HepG2 (cell line): Measurements from ENCODE around the gene CLDN9. TPM values are rescaled to one million over a fixed set of nuclear protein-coding genes. Genes with fewer than 3 reads are reported as not detected.
A peak's percentile ranks its signal among the peaks of the same experiment; 100 is the strongest.

ENCODE experiments used
- ETV6 ChIP-seq: sonication (generic); formaldehyde crosslinking; conservative IDR thresholded peaks from 2 replicates; pipeline ENCODE4 v1.4.0; 2020; ENCODE audit warnings: missing genetic modification reagents
- FOXC1 ChIP-seq: sonication (generic); formaldehyde crosslinking; IDR thresholded peaks from 2 replicates; pipeline ENCODE4 v1.8.0; 2022; ENCODE audit warnings: mild to moderate bottlenecking, missing genetic modification reagents, borderline replicate concordance
- IRF2 ChIP-seq: IDR thresholded peaks from 2 replicates; pipeline ENCODE4 v1.6.1; 2018; ENCODE audit warnings: missing genetic modification reagents, missing compliant biosample characterization
- JDP2 ChIP-seq: sonication (generic); formaldehyde crosslinking; IDR thresholded peaks from 2 replicates; pipeline ENCODE4 v1.8.1; 2022; ENCODE audit warnings: missing genetic modification reagents, borderline replicate concordance
- MAFK ChIP-seq, 2 experiments: IDR thresholded peaks in 1 of 2; conservative IDR thresholded peaks in 1 of 2; 2 replicates each; pipeline ENCODE4 v1.6.1; 2011; ENCODE audit warnings: improper control_type of control experiment in 2 of 2, low read length in 2 of 2
- NR1H2 ChIP-seq: sonication (generic); formaldehyde crosslinking; IDR thresholded peaks from 2 replicates; pipeline ENCODE4 v1.8.1; 2022; ENCODE audit warnings: low read depth, missing genetic modification reagents, borderline replicate concordance
- SMARCE1 ChIP-seq: fragments of 450-650 bp; IDR thresholded peaks from 2 replicates; pipeline ENCODE4 v1.6.1; 2017; ENCODE audit warnings: borderline replicate concordance
- SMC3 ChIP-seq: IDR thresholded peaks from 2 replicates; pipeline ENCODE4 v1.6.1; 2011; ENCODE audit warnings: low read length, improper control_type of control experiment
- SP1 ChIP-seq, 2 experiments: fragments of 450-650 bp in 1 of 2; sonication (generic) in 1 of 2; formaldehyde crosslinking in 1 of 2; IDR thresholded peaks; 2 replicates each; pipeline versions ENCODE4 v1.4.0 to v1.6.1; 2016 to 2020; ENCODE audit warnings: missing genetic modification reagents in 1 of 2
- TOPORS ChIP-seq: sonication (generic); formaldehyde crosslinking; IDR thresholded peaks from 2 replicates; pipeline ENCODE4 v1.8.0; 2023; ENCODE audit warnings: mild to moderate bottlenecking, missing genetic modification reagents
- ZFP36L2 ChIP-seq: sonication (generic); formaldehyde crosslinking; IDR thresholded peaks from 2 replicates; pipeline ENCODE4 v1.4.0; 2020; ENCODE audit warnings: missing genetic modification reagents
- ZFP90 ChIP-seq: sonication (generic); formaldehyde crosslinking; IDR thresholded peaks from 2 replicates; pipeline ENCODE4 v1.8.0; 2022; ENCODE audit warnings: missing genetic modification reagents, mild to moderate bottlenecking, inconsistent platforms, borderline replicate concordance
- ZNF619 ChIP-seq: sonication (generic); formaldehyde crosslinking; IDR thresholded peaks from 2 replicates; pipeline ENCODE4 v1.4.0; 2020; ENCODE audit warnings: mild to moderate bottlenecking, missing genetic modification reagents
- ZNF672 ChIP-seq: sonication (generic); formaldehyde crosslinking; IDR thresholded peaks from 2 replicates; pipeline ENCODE4 v1.8.1; 2022; ENCODE audit warnings: missing genetic modification reagents
- ZNF850 ChIP-seq: sonication (generic); formaldehyde crosslinking; conservative IDR thresholded peaks from 2 replicates; pipeline ENCODE4 v1.9.0; 2021; ENCODE audit warnings: mild to moderate bottlenecking, missing genetic modification reagents
- polyA plus RNA-seq, 8 experiments: library from polyadenylated mRNA; depleted of rRNA in 3 of 8; stranded (reverse) in 7 of 8; unstranded in 1 of 8; fragments of >200 nt; fragmentation: Illumina TruSeq in 4 of 8; extraction: Trizol in 4 of 8; gene quantifications; 2 replicates each; pipeline versions ENCODE4 v1.2.1 to v1.2.3, GENCODE V29; 2011 to 2016; ENCODE audit warnings: low read depth in 4 of 8, missing spikeins in 1 of 8, mixed read lengths in 1 of 8; ENCODE audit not compliant: insufficient read depth in 1 of 8
- total RNA-seq, 5 experiments: library from RNA; depleted of rRNA; stranded (reverse); fragments of >200 nt; fragmentation: Illumina TruSeq; extraction: Trizol; gene quantifications; 2 replicates each; pipeline ENCODE4 v1.2.3, GENCODE V29; 2016; ENCODE audit warnings: low read depth in 1 of 5
- TF ChIP-seq, protein P1 (sequence below): sonication (generic); formaldehyde crosslinking; IDR thresholded peaks from 2 replicates; pipeline ENCODE4 v1.9.0; 2021; ENCODE audit warnings: missing genetic modification reagents, mild to moderate bottlenecking, borderline replicate concordance
- TF ChIP-seq, protein P2 (sequence below): IDR thresholded peaks from 2 replicates; pipeline ENCODE4 v1.6.1; 2016; ENCODE audit warnings: low read depth, missing genetic modification reagents, missing compliant biosample characterization
- TF ChIP-seq, protein P3 (sequence below): sonication (generic); formaldehyde crosslinking; IDR thresholded peaks from 2 replicates; pipeline ENCODE4 v1.4.0; 2020; ENCODE audit warnings: missing genetic modification reagents

Gene CLDN9
- total and polyA plus RNA-seq, 2 of the 13 experiments (the other 11 are each of a cell fraction or from before 2014, with no cell fraction given), result 0.15 to 0.26 TPM

DNA sequence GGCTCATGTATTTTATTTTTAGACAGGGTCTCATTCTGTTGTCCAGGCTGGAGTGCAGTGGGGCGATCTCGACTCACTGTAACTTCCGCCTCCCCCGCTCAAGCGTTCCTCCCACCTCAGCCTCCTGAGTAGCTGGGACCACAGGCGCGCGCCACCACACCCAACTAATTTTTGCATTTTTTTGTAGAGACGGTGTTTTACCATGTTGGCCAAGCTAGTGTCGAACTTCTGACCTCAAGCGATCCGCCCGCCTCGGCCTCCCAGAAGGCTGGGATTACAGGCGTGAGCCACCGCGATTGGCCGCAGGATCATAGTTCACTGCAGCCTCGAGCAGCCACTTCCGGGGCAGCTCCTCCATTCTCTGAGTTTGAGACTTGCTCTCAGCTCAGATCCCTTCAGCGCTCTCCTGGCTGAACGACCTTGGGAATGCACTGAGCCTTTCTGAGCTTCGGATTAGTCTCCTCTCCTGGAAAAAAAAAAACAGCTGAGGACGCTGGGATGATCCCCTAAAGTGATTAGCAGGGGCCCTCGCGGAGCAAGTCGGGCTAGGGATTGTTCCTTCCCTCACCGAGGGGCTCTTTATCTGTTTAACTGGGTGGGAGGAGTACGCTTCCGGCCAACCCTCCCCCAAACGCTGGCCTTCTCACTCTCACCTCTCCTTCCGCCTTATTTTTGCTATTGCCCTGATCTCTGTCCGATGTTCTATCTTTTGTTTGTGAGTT is 31.4 kb upstream of the CLDN9 start (continued):
- TF ChIP-seq TOPORS (no peak), JDP2 (CRISPR knock-in tag) (no peak), MAFK (conservative IDR thresholded peaks at IDR 0.05 in 1 of 2, IDR thresholded peaks at IDR 0.05 in 1 of 2; ENCODE audit: low read length in 2 of 2) (no peak), ZFP90 (CRISPR knock-in tag) (no peak), SMARCE1 (no peak), IRF2 (CRISPR knock-in tag) (peak; percentile 35; the same call in 1 of the 2 replicates), ZNF850 (CRISPR knock-in tag) (no peak), ZNF619 (CRISPR knock-in tag) (no peak), ZFP36L2 (CRISPR knock-in tag) (no peak), SP1 (IDR thresholded peaks at IDR 0.05) (no peak), SP1 (CRISPR knock-in tag; IDR thresholded peaks at IDR 0.05) (peak; percentile 17; the same call in 1 of the 2 replicates), SMC3 (no peak), FOXC1 (CRISPR knock-in tag) (no peak), ETV6 (CRISPR knock-in tag) (no peak), NR1H2 (CRISPR knock-in tag) (no peak), ZNF672 (no peak)
- TF ChIP-seq, protein P1, sequence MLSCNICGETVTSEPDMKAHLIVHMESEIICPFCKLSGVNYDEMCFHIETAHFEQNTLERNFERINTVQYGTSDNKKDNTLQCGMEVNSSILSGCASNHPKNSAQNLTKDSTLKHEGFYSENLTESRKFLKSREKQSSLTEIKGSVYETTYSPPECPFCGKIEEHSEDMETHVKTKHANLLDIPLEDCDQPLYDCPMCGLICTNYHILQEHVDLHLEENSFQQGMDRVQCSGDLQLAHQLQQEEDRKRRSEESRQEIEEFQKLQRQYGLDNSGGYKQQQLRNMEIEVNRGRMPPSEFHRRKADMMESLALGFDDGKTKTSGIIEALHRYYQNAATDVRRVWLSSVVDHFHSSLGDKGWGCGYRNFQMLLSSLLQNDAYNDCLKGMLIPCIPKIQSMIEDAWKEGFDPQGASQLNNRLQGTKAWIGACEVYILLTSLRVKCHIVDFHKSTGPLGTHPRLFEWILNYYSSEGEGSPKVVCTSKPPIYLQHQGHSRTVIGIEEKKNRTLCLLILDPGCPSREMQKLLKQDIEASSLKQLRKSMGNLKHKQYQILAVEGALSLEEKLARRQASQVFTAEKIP (CRISPR knock-in tag), result no peak
- TF ChIP-seq, protein P2, sequence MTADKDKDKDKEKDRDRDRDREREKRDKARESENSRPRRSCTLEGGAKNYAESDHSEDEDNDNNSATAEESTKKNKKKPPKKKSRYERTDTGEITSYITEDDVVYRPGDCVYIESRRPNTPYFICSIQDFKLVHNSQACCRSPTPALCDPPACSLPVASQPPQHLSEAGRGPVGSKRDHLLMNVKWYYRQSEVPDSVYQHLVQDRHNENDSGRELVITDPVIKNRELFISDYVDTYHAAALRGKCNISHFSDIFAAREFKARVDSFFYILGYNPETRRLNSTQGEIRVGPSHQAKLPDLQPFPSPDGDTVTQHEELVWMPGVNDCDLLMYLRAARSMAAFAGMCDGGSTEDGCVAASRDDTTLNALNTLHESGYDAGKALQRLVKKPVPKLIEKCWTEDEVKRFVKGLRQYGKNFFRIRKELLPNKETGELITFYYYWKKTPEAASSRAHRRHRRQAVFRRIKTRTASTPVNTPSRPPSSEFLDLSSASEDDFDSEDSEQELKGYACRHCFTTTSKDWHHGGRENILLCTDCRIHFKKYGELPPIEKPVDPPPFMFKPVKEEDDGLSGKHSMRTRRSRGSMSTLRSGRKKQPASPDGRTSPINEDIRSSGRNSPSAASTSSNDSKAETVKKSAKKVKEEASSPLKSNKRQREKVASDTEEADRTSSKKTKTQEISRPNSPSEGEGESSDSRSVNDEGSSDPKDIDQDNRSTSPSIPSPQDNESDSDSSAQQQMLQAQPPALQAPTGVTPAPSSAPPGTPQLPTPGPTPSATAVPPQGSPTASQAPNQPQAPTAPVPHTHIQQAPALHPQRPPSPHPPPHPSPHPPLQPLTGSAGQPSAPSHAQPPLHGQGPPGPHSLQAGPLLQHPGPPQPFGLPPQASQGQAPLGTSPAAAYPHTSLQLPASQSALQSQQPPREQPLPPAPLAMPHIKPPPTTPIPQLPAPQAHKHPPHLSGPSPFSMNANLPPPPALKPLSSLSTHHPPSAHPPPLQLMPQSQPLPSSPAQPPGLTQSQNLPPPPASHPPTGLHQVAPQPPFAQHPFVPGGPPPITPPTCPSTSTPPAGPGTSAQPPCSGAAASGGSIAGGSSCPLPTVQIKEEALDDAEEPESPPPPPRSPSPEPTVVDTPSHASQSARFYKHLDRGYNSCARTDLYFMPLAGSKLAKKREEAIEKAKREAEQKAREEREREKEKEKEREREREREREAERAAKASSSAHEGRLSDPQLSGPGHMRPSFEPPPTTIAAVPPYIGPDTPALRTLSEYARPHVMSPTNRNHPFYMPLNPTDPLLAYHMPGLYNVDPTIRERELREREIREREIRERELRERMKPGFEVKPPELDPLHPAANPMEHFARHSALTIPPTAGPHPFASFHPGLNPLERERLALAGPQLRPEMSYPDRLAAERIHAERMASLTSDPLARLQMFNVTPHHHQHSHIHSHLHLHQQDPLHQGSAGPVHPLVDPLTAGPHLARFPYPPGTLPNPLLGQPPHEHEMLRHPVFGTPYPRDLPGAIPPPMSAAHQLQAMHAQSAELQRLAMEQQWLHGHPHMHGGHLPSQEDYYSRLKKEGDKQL (CRISPR knock-in tag), result no peak
- TF ChIP-seq, protein P3, sequence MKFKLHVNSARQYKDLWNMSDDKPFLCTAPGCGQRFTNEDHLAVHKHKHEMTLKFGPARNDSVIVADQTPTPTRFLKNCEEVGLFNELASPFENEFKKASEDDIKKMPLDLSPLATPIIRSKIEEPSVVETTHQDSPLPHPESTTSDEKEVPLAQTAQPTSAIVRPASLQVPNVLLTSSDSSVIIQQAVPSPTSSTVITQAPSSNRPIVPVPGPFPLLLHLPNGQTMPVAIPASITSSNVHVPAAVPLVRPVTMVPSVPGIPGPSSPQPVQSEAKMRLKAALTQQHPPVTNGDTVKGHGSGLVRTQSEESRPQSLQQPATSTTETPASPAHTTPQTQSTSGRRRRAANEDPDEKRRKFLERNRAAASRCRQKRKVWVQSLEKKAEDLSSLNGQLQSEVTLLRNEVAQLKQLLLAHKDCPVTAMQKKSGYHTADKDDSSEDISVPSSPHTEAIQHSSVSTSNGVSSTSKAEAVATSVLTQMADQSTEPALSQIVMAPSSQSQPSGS, result peak; percentile 45; the same call in 1 of the 2 replicates
